Fibroblast of skin of back (primary cell): ENCODE measurements around the gene NPAS4. TPM values are rescaled to one million over a fixed set of nuclear protein-coding genes. Genes with fewer than 3 reads are reported as not detected.
"Not testable (repeated sequence)": the region's sequence is repeated elsewhere in the genome, so short reads cannot be mapped to it uniquely, and the experiment has no call there.

Source experiments
- DNase-seq: peaks from one replicate; pipeline ENCODE4 v3.0.0-alpha.2; 2013
- polyA plus RNA-seq, 2 experiments: library from polyadenylated mRNA; unstranded; fragments of 120-200 nt; gene quantifications; one replicate each; pipeline ENCODE4 v1.2.1, GENCODE V29; 2013; ENCODE audit not compliant: insufficient read length in 2 of 2

The NPAS4 gene
- polyA plus RNA-seq (2013, experiment 1 of 2; ENCODE audit: insufficient read length): 2.7 TPM
- 2.6 TPM for polyA plus RNA-seq (2013, experiment 2 of 2; ENCODE audit: insufficient read length)

DNA sequence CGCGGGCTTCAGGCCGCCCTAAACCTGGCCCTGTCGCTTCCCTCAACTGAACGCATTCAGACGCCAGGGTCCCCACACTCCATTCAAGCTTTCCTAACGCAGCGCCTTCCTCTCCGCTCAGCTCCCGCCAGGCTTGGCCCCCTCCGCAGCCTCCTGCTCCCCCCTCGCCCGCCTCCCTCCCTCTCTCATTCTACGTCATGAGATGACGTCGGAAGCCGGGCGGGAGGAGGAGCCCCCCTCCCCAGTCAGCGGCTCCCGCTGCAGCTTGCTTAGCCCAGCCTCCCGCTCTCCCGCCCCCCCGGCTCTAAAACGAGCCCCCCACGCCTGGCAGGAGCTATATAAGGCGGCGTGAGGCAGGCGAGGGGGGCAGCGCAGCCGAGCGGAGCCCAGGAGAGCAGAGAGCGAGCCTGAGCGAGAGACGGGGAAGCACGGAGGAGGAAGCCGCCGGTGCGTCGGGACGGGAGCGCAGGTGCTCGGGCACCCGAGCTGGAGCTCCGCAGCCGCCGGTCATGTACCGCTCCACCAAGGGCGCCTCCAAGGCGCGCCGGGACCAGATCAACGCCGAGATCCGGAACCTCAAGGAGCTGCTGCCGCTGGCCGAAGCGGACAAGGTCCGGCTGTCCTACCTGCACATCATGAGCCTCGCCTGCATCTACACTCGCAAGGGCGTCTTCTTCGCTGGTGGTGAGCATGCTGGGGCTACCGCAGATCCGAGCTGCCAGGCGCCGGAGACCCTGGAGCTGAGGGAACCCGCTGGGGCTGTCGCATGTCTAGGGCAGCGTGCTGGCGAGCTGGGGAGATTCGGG lies at the start of gene NPAS4:
Gene NPAS4, plus strand, starts transcription at position 365 of the 806 bp plus-strand sequence. Its CDS starts 145 bp downstream, at position 510.
- DNase-seq: no peak

DNA sequence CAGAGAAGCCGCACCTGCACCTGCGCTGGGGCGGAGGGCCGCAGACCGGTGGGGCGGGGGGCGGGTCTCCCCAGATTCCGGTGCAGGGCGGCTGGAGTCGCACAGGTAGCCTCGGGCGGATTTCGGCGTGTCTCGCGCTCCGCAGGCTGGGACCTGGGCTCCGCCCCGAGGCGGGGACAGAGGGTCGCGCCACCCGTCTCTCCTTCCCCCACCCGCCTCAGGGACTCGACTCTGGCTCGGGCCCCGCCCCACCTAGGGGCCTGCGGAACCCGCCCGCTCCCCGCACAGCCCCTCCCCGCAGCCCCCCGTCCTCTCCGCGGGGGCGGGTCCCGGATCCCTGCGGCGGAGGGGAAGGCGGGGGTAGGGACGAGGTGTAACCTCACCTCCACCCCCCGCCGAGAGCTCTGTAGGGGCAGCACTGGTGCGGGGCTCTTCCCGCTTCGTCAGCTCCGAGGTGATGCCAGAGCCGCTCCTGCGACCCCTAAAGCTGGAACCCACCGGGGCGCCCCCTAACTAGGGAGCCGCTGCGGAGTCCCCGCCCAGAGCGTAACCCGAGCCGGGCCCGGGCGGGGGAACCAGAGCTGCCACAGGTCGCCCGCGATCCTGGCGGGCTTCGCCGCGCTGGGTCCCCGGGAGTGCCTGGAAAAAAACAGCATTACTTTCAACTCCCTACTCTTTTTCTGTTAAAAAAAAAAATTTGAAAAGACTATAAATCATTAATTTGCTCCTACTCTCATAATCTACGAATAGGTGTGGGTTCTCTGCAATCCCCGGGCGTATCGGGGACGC lies 49.0 kb upstream of the NPAS4 start, which contains the start of gene SLC29A2:
Gene SLC29A2, minus strand, starts transcription at position 134 of the 789 bp plus-strand sequence. CDS start 169 bp downstream, outside the sequence.
- no peak for DNase-seq

DNA sequence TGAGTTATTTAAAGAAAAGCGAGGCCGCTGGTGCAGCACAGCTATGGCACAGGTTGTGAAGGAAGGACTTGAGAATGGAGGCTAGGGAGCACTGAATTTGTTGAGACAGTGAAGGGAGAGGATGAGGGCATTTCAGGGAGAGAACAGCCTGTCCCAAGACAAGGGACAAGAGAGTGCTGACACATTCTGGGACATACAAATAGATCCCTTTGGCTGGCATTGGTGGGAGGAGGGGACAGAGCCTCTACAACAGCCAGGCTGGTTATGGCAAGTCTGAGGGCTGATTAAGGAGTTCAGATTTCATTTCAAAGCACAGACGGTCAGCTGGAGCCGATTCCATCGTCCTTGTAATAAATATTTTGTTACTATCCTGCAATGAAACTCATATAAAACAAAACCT lies 47.6 kb upstream of the NPAS4 start:
- no peak for DNase-seq

DNA sequence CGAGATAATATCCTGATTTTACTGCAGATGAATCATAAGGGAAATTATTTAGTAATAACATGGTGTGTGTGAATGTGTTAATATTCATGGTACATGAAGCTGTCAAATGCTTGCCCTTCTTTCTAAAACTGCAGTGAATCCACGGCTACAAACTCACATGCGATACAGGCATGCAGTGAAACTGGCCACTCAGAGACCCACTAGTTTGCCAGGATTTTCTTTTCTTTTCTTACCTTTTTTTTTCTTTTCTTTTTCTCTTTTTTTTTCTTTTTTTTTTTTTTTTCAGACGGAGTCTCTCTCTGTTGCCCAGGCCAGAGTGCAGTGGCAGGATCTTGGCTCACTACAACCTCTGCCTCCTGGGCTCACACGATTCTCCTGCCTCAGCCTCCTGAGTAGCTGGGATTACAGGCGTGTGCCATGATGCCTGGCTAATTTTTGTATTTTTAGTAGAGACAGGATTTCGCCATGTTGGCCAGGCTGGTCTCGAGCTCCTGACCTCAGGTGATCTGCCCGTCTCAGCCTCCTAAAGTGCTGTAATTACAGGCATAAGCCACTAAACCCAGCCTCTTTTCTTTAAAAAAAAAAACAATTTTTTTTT lies 47.0 kb upstream of the NPAS4 start:
- not testable (repeated sequence) for DNase-seq

DNA sequence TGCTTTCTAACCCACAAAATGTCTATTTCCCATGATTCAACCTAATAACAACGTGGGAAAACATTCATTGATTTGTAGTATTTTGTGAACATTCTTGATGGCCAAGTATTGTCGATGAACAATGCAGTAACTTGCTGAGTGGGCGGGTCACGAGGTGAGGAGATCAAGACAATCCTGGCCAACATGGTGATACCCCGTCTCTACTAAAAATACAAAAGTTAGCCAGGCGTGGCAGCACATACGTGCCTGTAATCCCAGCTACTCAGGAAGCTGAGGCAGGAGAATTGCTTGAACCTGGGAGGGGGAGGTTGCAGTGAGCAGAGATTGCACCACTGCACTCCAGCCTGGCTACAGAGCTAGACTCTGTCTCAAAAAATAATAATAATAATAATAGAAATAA lies 40.6 kb upstream of the NPAS4 start:
- DNase-seq: not testable (repeated sequence)

DNA sequence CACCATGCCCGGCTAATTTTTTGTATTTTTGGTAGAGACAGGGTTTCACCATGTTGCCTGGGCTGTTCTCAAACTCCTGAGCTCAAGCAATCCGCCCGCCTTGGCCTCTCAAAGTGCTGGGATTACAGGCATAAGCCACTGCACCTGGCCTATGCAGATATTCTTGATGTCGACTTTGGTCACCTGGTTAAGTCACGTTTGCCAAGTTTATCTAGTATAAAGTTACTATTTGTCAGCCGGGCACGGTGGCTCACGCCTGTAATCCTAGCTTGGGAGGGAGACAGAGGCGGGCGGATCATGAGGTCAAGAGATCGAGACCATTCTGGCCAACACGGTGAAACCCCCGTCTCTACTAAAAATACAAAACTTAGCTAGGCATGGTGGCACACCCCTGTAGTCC lies 36.5 kb upstream of the NPAS4 start:
- DNase-seq: not testable (repeated sequence)

DNA sequence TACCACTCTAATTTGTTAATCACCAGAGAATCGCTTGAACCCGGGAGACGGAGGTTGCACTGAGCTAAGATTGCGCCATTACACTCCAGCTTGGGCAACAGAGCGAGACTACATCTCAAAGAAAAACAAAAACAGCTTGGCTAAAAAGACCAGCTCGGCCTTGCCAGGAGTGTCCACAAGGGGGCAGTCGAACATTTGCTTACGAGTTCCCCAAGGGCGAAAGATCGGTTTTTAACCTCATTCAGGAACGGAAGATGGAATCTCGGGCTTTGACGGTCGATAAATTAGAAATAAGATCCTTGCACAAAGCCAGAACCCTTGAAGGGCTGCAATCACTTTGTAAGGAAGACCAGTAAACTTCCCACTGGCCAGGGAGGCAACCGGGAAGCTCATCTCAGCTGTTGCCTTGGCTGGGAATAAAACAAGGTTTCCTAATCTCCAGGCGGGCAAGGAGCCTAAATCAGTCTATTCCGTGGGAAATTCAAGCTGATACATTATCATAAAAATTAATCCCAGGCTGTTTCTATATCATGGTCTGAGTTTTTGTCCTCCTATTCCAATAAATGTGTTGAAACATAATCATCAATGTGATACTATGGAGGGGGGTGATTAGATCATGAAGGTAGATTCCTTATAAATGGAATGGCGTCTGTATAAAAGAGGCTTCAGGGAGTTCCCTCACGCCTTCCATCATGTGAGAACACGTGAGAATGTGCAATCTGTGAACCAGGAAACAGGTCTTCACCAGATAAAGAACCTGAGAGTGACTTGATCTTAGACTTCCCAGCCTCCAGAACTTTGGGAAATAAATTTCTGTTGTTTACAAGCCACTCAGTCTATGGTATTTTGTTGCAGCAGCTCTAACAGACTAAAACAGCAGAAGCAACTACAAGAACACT lies 34.4 kb upstream of the NPAS4 start:
- peak; percentile 77 for DNase-seq

DNA sequence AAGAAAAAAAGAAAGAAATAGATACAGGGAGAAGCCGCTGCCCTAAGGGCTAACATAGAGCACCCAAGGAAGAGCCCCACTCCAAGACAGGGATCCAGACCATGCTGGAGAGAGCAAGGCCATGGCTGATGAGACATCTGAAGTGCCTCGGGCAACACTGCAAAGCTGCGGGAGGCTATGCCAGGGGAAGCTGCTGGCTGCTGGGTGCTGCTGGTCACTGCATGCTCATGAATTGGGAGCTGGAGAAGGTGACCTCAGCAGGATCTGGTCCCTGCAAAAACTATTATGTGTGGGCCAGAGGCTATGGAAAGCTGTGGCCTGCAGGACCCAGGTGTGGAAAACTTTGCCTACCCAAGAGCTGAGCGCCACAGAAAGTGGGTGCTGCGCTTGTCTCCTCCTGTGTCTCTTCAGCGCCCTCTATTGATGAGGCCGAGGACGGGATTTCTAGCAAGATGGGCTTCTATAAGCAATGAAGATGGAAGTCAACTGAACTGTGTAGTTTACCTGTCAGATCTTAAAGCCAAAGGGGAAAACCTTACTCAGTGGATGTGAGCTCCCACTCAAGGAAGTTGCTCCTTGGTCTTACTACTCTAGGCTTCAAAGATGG lies 32.0 kb upstream of the NPAS4 start:
- DNase-seq: peak; percentile 70

DNA sequence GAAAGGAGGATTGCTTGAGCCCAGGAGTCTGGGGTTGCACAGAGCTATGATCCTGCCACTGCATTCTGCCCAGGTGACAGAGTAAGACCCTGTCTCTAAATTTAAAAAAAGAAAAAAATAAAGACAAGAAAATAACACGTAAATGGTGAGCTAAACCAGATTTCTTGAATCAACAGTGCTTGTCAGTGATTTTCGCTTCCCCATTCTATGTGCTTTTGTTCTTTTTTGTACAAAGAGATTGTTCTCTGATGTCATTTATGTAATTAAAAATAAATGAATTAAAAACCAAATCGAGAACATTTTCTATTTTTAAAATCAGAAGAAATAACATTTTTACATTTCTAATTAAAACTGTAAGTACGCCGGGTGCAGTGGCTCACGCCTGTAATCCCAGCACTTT lies 29.5 kb upstream of the NPAS4 start:
- DNase-seq: no peak

DNA sequence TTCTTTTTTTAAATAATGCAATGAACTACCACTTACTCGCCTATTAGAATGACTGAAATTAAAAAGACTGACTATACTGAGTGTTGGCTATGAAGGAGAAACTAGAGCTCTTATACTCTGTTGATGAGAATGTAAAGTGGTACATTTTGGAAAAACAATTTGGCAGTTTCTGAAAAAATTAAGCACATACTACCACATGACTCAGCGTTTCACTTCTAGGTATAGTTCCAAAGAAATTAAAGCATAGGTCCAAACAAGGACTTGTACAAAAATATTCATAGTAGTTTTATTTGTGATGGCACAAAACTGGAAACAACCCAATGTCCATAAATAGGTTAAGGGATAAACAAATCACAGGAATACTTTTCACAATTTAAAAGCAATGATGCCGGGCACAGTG lies 26.9 kb upstream of the NPAS4 start:
- DNase-seq: no peak

DNA sequence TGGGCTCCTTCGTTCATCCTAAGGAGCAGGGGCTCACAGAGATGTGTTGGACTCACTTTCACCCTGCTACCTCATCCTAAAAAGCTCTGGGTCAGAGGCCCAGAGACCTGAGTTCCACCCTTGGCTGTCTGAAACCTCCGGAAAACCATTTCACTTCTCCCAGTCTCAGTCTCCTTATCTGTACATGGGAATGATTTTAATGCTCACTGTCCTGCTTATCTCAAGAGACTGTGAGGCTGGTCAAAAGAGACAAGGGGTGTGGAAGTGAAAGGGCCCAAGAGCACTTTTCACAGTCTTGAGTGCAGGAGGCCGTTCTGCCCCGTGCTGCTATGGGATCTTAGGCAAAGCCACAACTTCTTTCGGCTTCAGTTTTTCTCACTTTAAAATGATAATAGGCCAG lies 13.2 kb upstream of the NPAS4 start:
- no peak for DNase-seq

DNA sequence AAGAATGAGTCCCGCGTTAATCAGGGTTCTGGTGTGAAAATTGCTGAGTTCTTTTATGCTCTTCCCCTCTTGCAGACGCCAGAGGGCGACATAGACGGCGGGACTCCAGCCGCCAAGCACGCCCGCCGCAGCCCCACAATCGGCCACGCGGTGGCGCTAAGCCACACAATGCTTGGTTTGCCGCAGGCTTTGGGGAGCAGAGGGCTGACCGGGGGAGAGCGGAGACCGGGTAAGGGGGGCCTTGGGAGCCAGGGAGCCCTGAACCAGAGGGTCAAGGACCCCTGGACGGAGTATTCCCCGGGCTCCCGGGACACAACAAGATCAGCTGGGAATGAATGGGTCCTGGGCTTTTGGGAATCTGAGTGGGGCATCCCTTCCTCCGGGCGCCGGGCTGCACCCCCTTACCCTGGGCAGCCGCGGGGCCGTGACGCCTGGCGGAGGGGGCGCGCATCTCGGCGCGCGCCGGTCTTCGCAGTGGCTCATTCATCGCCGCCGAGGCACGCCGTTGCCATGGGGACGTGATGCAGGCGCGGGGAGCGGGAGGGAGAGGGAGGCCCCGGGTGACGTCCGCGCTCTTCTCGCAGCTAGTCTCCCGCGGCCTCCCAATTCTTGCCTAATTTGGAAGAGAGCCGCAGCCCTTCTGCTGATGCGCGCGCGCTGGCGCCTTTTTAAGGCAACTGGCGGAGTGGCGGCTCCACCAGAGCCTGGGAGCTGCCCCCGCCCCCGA lies 12.2 kb upstream of the NPAS4 start:
- DNase-seq: peak; percentile 98

DNA sequence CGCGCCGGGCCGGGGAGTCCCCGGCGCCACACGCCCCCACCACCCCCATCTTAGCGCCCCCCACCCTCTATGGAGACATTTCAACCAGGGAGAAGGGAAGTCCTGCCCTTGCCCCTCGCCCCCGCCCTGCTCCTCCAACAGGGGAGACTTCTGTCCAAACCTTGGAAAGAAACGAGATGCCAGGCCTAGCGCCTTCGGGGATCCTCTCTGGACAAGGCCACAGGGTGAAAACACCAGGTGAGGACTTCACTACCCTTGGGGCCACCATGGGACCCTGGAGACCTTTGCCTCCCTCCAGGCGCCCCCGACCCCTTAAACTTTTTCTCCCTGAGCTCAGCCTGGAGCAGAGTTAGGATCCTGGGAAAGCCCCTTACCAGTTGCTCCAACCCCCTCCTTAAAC lies 11.6 kb upstream of the NPAS4 start:
- DNase-seq: no peak

DNA sequence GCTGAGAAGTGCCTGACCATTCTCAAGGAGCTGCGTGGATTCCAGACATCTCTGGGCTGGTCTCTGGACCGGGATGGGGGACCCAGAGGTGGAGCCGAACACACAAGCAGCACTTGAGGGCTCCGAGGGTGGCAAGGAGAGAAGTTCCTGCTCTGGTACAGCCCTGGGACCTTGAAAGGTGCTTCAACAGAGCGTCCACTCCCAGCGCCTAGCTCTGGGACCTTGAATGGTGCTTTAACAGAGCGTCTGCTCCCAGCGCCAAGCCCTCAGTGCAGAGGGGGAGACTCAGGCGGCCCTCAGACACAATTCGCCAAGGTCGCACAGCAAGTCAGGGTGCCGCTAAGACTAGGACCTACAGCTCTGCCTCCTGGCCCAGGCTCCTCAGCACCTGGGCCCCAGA lies 10.6 kb upstream of the NPAS4 start:
- DNase-seq: no peak

DNA sequence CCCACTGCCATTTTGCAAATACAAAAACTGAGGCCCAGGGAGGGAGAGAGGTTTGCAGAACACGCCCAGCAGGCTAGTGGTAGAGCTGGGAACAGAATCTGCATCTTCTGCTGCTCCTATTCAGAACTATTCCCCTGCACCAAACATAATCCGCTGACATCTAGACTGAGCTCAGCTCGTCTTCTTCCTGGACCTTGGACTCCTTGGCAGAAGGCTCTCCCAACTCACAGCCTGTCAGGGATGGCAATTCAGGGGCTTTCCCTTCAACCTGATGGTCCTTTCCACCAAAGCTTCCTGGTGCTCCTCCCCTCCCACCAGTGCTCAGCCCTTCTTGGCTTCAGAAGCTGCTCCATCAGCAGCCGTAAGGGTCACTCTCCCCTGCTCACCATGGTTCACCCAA lies 9.5 kb upstream of the NPAS4 start:
- DNase-seq: no peak

DNA sequence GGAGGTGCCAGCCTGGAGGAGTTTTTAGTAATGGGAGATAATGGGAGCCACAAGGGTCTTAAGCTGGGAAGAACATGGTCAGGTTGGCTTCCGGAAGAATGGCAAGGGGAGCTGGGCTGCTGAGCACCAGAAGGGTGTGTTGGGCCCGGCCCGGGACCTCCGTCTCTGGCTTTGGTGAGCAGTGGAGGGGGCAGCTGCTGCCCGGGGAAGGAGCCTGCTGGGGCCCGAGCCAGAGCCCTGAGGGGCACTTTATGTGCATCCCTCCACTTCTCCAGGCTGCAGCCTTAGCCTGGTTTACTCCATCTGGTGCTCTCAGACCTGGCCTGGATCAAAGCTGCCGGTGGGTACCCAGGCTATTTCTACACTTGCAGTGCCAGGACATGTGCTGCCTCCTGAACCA lies 8.7 kb upstream of the NPAS4 start:
- no peak for DNase-seq

DNA sequence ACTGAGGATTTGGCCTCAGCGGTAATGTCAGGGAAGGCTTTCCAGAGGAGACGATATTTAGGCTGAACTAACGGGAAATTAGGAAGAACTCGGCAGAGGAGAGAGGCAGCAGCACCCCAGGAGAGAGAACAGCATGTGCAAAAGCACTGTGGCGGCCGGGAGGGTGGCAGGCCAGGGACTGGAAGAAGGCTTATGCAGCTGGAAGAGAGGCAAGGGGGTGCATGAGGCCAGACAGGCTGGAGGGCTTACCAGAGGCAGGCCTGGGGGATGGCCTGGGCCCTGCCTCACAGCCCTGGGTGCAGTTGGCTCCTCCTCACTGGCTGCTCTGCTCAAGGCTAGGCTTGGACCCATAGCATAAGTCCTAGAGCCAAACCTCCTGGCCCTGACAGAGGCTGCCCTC lies 7.7 kb upstream of the NPAS4 start:
- DNase-seq: no peak

DNA sequence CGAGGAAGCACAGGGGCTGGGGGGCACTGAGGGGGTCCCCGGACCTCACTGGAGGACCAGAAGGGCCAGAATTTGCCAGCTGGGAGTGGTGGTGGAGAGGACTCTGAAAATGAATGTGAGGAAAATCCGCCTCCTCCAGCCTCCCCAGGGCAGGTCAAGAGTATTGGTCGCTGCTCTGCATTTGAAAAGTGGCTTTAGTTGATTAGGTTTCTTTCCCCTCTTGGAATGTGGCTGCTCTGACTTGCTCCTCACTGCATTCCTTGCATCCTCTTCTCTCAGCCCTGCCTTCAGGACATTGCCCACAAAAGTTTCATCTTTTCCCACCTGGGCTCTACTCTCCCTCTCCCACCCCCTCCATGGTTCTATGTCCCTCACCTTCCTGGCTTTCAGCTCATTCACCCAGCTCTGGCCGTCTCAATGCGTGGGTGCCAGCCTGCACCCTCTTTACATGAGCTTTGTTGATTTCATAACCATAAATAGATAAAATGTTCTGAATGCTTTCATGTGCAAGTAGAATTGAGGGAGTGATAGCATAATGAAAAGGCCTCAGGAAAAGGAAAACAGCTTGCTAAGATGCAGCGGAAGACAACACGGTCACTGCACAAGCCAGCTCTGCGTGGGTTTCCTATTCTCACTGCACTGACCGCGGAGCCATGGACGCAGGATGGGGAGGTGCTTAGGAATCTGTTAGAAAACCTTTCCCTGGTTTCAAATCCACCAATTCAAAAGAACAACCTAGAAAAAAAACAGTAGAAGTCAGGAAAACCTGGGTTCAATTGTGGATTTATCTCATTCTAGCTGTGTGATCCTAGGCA lies 6.5 kb upstream of the NPAS4 start:
- no peak for DNase-seq

DNA sequence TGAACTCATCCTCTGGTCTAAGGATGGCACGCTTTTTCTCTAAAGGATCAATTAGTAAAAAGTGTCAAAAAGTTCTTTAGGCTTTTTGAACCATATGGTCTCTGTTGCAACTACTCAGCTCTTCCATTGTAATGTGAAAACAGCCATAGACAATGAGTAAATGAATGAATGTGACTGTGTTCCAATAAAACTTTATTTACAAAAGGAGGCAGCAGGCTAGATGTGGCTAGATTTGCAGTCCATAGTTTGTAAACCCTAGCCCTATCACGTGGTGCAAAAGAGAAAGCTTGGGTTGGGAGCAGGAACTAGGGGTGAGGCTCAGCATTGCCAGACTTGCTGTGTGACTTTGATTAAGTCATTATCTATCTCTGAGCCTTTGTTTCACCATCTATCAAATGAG lies 5.4 kb upstream of the NPAS4 start:
- no peak for DNase-seq

DNA sequence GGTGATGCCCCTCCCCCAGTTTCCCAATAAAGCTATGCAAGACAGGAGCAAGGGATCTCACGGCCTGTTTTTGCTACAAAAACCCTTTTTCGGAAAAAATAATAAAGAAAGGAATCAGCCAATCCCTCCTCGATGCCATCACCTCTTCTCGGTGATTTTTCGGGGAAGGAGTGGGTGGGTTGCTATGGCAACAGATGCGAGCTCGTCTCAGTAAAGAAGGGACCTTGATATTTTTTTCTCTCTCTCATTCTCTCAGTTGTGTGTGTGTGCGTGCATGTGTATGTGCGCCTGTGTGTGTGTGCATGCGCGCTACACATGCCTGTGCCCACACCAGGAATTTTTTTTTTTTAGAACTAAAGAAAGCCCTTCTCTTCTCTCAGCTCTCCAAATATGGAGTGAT lies 3.8 kb upstream of the NPAS4 start:
- no peak for DNase-seq
